AG08395 (cell line): ENCODE measurements around the gene FOXO1.
A peak's percentile ranks its signal among the peaks of the same experiment; 100 is the strongest.

ENCODE experiments used
- DNase-seq: peaks from one replicate; pipeline ENCODE4 v3.0.0; 2012; ENCODE audit warnings: mixed read lengths, low spot score

Gene FOXO1

DNA sequence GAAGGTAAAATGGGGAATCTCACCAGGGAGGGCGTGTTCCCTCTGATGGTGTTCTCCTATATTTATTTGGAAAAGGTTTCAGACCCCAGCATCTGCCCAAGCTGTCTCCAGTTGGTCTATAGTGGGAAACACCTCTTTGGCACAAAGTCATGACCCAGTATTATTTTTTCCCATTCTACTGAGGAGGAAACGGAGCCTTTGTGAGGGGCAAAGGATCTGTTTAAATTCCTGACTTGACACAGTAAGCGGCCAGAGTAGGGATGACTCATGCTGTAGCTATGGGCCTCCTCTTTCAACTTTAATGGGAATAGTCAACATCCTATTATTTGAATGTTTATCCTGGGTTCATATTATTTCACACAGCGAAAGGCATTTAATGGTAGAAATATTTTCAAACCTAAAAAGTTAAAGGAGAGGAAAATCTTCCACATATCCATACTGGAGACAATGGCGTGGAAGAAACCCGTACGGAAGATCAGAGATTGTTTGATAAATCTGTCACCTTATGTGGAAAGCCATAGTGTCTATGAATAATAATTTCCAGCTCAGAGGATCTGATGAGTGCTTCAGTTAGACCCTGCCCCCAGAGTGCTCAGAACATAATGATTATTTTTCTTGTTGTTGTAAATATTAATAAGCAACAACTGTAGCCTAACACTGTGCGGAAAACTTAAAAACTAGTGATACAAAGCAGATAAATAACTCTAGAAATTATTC lies 126.0 kb downstream of the FOXO1 start:
- DNase-seq: peak; percentile 75

DNA sequence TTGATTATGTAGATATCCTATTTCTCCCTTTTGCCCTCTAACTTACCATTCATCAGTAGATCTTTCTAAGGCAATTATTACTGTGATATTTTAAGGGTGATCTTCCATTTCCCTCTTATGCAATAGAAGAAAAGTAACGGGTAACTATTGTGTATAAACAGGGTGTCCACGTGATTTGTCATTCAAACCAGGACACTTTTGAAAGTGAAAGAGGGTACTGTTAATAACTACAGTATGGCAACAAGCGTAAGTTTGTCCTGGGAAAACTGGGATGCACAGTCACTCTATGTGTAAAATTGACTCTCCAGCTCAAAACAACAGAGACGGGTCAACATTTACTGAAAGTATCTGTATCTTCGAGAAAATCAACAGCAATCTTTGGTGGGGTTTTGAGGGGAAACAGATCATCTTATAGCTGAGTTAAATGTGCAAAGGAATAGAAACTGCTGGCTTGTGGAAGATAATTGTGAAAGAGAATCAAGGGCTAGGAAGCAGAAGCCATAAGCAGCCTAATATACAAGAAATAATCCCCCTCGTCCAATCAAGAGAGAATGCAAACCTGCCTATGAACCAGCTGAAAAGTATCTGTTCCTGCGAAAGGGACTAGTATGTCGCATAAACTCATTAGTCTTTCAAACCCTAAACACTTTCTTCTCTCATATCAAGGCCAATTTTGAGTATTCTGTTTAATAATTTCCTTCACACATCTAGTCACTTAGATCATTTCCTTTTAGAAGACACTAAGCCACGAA lies 126.7 kb downstream of the FOXO1 start:
- DNase-seq: no peak

DNA sequence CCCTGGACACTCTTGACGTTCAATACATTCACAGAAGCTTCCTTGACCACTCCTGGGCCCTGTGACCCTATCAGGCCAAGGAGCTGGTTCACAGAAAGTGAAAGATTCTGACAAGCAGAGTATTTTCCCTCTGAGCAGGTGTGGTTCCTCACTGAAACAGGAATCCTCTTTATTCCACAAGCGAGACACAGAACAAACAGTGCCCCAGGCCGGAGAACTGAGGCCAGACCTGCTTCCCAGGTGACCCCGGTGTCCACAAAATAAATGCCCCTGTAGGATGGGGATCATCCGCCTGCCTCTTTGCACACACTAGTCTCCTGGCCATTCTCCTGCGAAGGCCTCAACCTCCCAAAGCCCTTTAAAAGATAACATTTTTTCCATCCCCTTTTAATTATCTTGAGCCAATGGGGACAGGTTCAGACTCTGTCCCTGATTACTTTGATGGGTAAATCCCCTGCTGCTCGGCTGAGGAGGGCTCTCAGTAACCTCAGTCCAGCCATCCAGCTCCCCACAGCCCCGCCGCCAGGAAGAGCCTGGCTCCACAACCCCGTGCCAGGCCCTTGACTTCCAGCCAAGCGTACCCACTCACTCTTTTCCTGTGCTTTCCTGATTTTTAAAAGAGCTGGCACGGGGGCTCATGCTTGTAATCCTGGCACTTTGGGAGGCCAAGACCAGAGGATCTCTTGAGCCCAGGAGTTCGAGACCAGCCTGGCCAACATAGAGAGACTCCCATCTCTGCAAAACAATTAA lies 129.1 kb downstream of the FOXO1 start:
- DNase-seq: no peak

GRCh38 chr13:40536443-40537113 lies 129.9 kb downstream of the FOXO1 start:
- DNase-seq: no peak

DNA sequence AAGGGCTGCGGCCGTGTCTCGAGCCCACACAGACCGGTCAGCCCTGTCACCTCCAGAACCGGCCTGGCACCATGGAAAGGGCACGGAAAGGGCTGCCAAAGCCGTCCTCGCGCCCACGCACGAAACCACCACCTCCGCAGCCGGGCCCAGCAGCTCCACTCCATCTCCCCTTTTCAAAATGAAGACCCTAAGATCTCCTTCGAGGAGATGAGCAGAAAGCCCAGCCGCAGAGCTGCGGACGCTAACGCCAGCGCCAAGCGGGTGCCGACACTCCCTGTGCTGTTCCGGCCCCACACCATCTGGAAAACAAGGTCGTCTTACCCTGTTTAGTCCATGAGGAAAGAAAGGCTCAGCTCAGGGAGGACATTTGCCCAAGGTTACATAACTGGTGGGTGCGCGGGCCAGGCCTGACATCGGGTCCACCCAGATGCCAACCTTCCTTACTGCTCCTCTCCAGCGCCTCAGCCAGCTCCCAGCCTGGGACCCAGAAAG lies 131.1 kb downstream of the FOXO1 start:
- DNase-seq: no peak

- DNase-seq: no peak
These were observed 132.0 kb downstream of the FOXO1 start for GRCh38 chr13:40534456-40534855.

DNA sequence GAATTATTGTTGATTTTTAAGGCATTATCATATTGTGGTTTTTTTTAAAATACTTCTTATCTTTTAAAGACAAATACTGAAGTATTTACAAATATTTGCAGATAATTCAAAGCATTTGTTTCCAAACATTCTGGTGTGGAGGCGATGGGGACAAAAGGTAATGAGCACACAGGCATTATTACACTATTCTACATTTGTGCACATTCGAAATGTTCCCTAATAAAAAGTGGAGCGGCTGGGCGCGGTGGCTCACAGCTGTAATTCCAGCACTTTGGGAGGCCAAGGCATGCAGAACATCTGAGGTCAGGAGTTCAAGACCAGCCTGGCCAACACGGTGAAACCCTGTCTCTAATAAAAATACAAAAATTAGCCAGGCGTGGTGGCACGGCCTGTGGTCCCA lies 133.4 kb downstream of the FOXO1 start:
- no peak for DNase-seq

GRCh38 chr13:40530961-40531360 lies 135.5 kb downstream of the FOXO1 start:
- no peak for DNase-seq

- no peak for DNase-seq
These were observed 137.6 kb downstream of the FOXO1 start for GRCh38 chr13:40528881-40529280.

GRCh38 chr13:40527914-40528313 lies 138.5 kb downstream of the FOXO1 start:
- no peak for DNase-seq

- DNase-seq: no peak
These were observed 144.2 kb downstream of the FOXO1 start for GRCh38 chr13:40522282-40522681.

- no peak for DNase-seq
These were observed 145.5 kb downstream of the FOXO1 start for GRCh38 chr13:40520916-40521315.

DNA sequence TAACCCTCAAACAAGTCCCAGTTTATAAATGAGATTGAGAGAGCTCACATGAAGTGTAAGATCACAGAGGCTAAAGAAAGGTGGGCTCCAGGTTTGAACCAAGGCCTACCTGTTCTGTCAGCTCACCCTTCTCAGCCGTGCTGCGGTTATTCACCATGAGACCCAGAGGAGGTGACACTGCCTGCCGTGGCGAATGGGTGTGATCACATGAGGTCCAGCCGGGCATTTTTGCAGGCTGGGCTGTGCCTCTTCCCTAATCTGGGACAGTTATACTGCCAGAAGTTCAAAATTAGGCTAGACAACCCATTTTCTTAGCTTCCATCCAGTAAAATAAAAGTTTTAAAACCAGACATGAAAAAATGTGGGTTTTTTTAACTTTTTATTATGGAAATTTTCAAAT lies 146.8 kb downstream of the FOXO1 start:
- no peak for DNase-seq

GRCh38 chr13:40518481-40518882 lies 148.0 kb downstream of the FOXO1 start:
- DNase-seq: no peak

- DNase-seq: no peak
These were observed 148.7 kb downstream of the FOXO1 start for GRCh38 chr13:40517486-40518480.

DNA sequence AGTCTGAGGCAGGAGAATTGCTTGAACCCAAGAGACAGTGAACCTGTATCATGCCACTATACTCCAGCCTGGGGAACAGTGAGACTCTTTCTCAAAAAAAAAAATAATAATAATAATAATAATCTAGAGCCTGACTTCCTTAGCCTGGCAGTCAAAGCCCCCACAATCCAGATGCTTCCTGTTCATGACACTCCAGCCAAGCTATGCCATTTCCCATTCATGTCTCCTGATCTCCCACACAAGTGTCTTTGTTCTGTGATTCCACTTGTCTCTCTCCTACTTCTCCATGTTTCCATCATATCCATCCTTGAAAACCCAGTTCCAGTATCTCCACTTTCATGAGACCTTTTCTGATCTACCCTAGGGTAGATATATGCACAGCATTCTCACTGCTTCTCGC lies 150.7 kb downstream of the FOXO1 start:
- no peak for DNase-seq

DNA sequence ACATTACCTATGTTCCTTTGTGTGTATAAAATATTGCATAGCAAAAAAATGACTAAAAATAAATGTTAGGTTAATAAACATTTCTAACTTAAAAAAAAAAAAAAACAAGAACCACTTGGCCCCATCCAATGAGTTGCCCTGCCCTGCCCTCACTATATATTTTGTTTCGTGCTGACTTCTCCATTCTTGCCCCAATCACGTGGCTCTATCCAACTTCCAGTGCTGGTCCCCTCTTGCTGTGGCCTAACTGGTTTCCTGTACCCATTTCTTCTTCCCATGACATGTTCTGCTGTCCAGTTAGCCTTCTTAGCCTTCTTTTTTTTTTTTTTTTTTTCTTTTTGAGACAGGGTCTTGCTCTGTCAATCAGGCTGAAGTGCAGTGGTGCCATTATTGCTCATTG lies 151.6 kb downstream of the FOXO1 start:
- no peak for DNase-seq

- DNase-seq: no peak
These were observed 156.6 kb downstream of the FOXO1 start for GRCh38 chr13:40509876-40510275.

- DNase-seq: no peak
These were observed 157.6 kb downstream of the FOXO1 start for GRCh38 chr13:40508767-40509342.

- peak; percentile 36 for DNase-seq
These were observed 158.3 kb downstream of the FOXO1 start for GRCh38 chr13:40508127-40508526.
